ENCODE data around the gene DCDC2. TPM values are rescaled to one million over a fixed set of nuclear protein-coding genes. Genes with fewer than 3 reads are reported as not detected.
A peak's percentile ranks its signal among the peaks of the same experiment; 100 is the strongest.
"Not testable (repeated sequence)": the region's sequence is repeated elsewhere in the genome, so short reads cannot be mapped to it uniquely, and the experiment has no call there.

Gene DCDC2
- total RNA-seq, 1 donor from 2014 or later = 5.3 TPM

- DNase-seq (no peak), ATAC-seq (no peak)
- TF ChIP-seq CTCF (IDR thresholded peaks at IDR 0.05) = no peak
Measured at GRCh38 chr6:24240943-24241342, 116.9 kb downstream of the DCDC2 start.

GRCh38 chr6:24240380-24240928, 117.4 kb downstream of the DCDC2 start:
- Histone ChIP-seq H3K27ac (no peak overlapping the region), H3K9me3 (no peaks in the 10 kb centered on the region), H3K36me3 (no peaks in the 10 kb centered on the region), H3K4me3 (no peak overlapping the region), H3K4me1 (no peaks in the 10 kb centered on the region), H3K27me3 (no peaks in the 10 kb centered on the region)
- DNase-seq (no peak), ATAC-seq (no peak)
- intact Hi-C loops (cut with DNase I) = no loop called here
- TF ChIP-seq CTCF (IDR thresholded peaks at IDR 0.05) = no peak

More at GRCh38 chr6:24240943-24241342, 116.9 kb downstream of the DCDC2 start:
- no peaks in the 10 kb centered on the region for H3K36me3 ChIP-seq
- H3K27ac ChIP-seq = no peak overlapping the region
- H3K4me1 ChIP-seq = no peaks in the 10 kb centered on the region
- H3K27me3 ChIP-seq = no peaks in the 10 kb centered on the region
- no peak overlapping the region for H3K4me3 ChIP-seq
- intact Hi-C loops (cut with DNase I) = no loop called here
- H3K9me3 ChIP-seq = no peaks in the 10 kb centered on the region

GRCh38 chr6:24238700-24239099, 119.2 kb downstream of the DCDC2 start:
- Histone ChIP-seq H3K4me3 (no peak overlapping the region), H3K36me3 (no peaks in the 10 kb centered on the region), H3K4me1 (no peaks in the 10 kb centered on the region), H3K9me3 (no peaks in the 10 kb centered on the region), H3K27ac (no peak overlapping the region), H3K27me3 (no peaks in the 10 kb centered on the region)
- TF ChIP-seq CTCF (IDR thresholded peaks at IDR 0.05) = no peak
- ATAC-seq (no peak), DNase-seq (no peak)
- intact Hi-C loops (cut with DNase I) = no loop called here

- DNase-seq; H3K27me3 ChIP-seq; H3K4me3 ChIP-seq; intact Hi-C loops (cut with DNase I); H3K9me3 ChIP-seq; H3K4me1 ChIP-seq; H3K27ac ChIP-seq; H3K36me3 ChIP-seq: not testable (repeated sequence)
- ATAC-seq = peak; percentile 52
Measured at GRCh38 chr6:24236779-24237178, 121.1 kb downstream of the DCDC2 start.

- no peaks in the 10 kb centered on the region for H3K36me3 ChIP-seq
- ATAC-seq (no peak), DNase-seq (no peak)
- H3K9me3 ChIP-seq = no peaks in the 10 kb centered on the region
- H3K4me3 ChIP-seq = no peak overlapping the region
- H3K4me1 ChIP-seq = peaks cover 3% of the 10 kb centered on the region
- no peaks in the 10 kb centered on the region for H3K27me3 ChIP-seq
- TF ChIP-seq CTCF (IDR thresholded peaks at IDR 0.05) = no peak
- intact Hi-C loops (cut with DNase I) = no loop called here
- H3K27ac ChIP-seq = no peak overlapping the region
Measured at GRCh38 chr6:24233813-24234442, 123.9 kb downstream of the DCDC2 start.

- Histone ChIP-seq H3K4me1 (peaks cover 7% of the 10 kb centered on the region), H3K27me3 (no peaks in the 10 kb centered on the region), H3K36me3 (no peaks in the 10 kb centered on the region), H3K9me3 (no peaks in the 10 kb centered on the region), H3K4me3 (no peak overlapping the region), H3K27ac (no peak overlapping the region)
- no peak for DNase-seq
- no peak for ATAC-seq
- intact Hi-C loops (cut with DNase I) = no loop called here
- TF ChIP-seq CTCF (IDR thresholded peaks at IDR 0.05) = no peak
Measured at GRCh38 chr6:24231438-24231977, 126.4 kb downstream of the DCDC2 start.
